ENCODE results near the gene TPPP3.

Gene TPPP3

GRCh38 chr16:67393111-67393787, at the start of gene TPPP3:
TPPP3 (minus strand) TSS chr16:67393498; CDS start chr16:67391111, 2,387 bp downstream.
- no peak for DNase-seq (ENCODE audit: low read depth, low spot score)

DNA sequence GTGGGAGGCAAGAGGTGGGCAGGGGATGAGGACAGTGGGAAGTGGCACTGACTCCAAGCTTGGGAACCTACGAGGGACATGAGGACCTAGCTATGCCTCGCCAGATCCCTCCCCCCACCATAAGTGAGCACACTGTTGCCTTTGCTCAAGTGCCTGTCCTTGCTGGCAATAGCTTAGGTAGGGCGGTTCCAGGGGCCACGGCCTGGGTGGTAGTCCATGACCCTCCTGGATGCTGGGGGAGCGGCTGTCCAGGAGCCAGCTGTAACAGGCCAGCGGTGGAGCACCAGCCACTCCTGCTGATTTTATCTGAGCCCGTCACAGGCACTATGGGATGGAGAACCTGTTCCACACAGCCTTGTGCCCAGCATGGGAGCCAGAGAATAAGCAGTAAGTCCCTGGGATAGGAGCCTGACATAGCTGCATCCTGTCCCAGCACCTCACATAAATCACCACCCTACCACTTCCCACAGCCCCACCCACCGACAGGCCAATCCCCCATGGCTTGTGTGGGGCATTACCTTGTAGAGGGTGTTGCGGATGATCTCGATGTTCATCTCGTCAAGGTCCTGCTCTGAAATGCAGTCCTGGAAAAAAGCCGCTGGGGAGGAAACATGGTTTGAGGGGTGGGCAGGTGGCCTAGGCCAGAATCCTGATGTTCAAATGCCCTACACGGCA, 49.4 kb upstream of the TPPP3 start:
- no peak for DNase-seq (ENCODE audit: low read depth, low spot score)

- DNase-seq (ENCODE audit: low read depth, low spot score), result no peak
These were observed 48.6 kb upstream of the TPPP3 start for GRCh38 chr16:67441907-67442306.

DNA sequence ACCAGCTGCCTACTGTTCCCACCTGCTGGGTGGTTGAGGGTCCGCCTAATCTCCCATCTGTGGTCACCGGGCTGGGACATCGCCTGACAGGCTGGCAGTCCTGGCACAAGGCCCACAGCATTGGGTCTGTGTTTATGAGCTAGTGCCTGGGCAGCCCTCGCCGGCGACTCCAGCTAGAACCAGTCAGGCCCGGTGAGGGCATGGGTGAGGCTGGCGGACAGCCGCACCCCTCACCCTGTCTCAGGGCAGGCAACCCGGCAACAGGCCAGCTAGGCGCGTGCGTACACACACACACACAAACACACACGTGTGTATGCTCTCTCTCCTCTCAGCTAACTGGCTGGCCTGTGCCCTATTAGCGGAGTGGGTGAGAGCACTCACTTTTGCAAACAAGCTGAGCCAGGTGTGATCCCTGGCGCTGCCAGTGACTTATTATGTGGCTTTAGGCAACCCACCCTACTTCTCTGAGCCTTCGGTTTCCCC, 48.0 kb upstream of the TPPP3 start:
- no peak for DNase-seq (ENCODE audit: low read depth, low spot score)

- DNase-seq (ENCODE audit: low read depth, low spot score), result no peak
These were observed 45.6 kb upstream of the TPPP3 start for GRCh38 chr16:67438824-67439393.

DNA sequence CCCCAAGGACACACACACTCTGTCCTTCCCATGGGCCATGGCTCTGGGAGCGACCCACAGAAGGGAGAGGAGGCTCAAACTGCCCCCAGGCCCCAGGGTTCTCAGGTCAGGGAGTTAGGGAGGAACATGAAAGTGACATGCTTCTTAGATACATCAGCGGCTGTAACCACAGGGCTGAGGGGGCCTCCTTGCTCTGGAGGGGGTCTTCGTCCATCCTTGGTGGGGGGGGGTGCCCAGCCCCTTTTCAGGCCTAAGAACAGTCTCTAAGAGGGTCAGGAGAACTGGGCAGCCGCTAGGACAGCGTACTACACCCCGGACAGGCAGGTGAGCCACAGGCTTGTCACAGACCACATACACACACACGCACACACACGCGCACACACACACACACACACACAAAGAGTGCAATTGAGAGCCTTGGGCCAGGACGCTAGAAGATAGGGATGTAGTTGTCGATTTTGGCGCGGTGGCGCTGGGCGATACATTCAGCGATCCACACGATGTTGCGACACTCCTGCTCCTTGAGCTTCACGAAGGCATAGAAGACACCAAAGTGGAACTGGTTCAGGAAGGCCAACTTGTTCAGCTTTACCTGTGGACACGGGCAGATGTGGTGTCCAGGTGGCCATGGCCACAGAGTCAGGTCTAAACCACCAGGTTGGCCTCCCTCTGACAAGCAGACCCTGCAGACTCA, 44.9 kb upstream of the TPPP3 start:
- DNase-seq (ENCODE audit: low read depth, low spot score), result no peak

- no peak for DNase-seq (ENCODE audit: low read depth, low spot score)
These were observed 44.2 kb upstream of the TPPP3 start for GRCh38 chr16:67437513-67437912.

DNA sequence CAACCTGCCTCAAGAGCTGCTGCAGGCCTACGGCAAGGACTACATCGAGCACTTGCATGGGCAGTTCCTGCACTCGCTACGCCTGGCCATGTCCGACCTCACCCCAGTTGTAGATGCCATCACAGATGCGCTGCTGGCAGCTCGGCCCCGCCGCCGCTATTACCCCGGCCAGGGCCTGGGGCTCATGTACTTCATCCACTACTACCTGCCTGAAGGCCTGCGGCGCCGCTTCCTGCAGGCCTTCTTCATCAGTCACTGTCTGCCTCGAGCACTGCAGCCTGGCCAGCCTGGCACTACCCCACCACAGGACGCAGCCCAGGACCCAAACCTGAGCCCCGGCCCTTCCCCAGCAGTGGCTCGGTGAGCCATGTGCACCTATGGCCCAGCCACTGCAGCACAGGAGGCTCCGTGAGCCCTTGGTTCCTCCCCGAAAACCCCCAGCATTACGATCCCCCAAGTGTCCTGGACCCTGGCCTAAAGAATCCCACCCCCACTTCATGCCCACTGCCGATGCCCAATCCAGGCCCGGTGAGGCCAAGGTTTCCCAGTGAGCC, 43.4 kb upstream of the TPPP3 start:
- no peak for DNase-seq (ENCODE audit: low read depth, low spot score)

- DNase-seq (ENCODE audit: low read depth, low spot score), result no peak
These were observed 42.5 kb upstream of the TPPP3 start for GRCh38 chr16:67435758-67436164.

DNA sequence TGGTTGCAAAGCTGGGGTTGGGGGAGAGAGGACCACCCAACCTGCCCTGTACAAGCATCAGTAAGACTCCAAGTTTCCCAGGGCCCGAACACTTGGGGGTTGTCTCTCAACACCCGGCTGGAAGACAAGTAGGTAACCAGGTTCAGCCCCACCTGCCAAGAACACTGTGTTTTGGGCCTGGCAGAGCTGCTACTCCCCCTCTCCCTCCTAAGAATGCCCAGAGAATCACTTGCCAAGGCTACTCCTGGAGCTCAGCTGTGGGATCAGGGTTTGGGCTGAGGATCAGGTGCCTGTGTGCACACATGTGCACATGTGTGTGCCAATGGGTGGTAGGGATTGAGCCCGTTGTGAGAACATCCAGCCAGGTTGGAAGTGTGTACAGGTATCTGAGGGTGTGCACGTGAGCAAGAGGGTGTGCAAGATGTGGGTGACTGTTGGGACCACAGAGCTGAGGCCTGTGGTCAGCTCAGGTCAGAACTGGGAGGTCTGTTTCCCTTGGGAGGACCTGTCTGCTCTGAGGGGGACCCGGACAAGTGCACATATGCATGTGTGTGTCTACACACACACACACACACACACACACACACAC, 39.9 kb upstream of the TPPP3 start:
- no peak for DNase-seq (ENCODE audit: low read depth, low spot score)

DNA sequence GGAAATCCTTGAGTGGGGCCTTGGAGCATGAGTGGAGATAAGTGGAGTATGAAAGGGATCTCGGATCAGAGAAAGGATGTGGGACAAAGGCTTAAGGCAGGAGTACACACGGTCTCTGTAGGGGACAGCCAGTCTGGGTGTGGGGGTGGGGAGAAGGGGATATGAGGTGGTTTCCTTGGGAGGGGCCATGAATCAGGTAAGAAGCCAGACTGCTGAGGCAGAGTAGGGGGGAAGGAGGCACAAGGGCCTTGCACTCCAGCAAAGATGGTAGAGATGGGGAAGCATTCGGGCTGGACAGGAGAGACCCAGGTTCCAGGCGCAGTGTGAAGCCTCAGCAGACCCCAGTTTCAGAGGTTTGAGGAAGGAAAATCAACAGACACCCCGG, 39.2 kb upstream of the TPPP3 start:
- no peak for DNase-seq (ENCODE audit: low read depth, low spot score)

DNA sequence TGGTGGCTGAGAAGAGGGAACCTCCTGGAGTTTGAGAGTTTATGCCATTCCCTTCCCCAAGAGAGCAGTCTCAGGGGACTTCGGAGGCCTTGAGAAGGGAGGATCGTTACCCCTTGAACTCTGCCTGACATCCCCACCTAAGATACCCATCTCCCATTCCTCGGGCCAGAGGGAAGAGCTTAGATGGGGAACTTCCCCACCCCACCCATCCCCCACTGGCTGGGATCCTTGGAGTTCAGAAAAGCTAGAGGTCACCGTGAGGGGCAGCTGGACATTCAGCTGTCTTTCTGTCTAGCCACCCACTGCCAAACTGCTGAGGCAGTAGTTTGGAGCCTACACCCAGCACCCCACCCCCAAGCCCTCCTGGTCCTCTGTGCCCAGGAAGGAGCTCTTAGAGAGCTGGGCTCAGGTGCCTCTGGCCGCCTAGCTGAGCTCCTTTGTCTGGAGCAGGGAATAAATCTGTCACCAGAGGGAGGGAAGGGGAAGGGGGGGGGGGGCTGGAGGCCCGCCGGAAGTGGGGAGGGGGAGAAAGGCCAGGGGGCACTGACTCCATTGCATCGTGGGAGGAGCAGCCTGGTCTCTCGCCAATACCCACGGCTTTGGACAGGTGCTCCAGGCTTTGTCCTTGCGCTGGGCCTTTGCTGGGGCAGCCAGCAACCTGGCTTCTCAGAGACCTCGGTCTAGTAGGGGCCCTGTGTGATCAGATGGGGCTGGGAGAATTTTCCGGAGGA, 38.6 kb upstream of the TPPP3 start:
- no peak for DNase-seq (ENCODE audit: low read depth, low spot score)

DNA sequence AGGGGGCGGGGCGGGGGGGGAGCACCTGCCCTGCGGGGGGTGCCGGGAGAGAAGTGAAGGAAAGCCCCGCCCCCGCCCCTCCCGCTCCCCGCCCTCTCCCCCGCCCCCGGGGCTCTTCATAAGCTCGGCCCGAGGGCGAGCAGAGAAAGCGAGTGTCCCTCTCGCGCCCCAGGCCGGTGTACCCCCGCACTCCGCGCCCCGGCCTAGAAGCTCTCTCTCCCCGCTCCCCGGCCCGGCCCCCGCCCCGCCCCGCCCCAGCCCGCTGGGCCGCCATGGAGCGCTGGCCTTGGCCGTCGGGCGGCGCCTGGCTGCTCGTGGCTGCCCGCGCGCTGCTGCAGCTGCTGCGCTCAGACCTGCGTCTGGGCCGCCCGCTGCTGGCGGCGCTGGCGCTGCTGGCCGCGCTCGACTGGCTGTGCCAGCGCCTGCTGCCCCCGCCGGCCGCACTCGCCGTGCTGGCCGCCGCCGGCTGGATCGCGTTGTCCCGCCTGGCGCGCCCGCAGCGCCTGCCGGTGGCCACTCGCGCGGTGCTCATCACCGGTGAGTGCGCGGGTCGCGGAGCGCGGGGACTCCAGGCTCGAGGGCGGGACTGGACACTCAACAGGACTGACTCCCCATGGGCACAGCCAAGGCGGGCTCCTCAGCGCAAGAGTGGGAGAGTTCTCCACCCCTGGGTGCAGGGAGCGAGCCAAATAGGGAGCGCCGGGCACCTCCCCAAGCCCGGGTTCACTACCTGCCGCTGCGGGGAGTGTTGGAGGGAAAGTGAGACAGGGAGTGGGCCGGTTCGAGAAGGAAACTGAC, 37.9 kb upstream of the TPPP3 start, which contains the start of gene HSD11B2:
TSS of gene HSD11B2 (plus strand) at position 145 of the 798 bp plus-strand sequence. CDS start at position 273, 128 bp downstream.
- DNase-seq (ENCODE audit: low read depth, low spot score), result no peak

- no peak for DNase-seq (ENCODE audit: low read depth, low spot score)
These were observed 37.2 kb upstream of the TPPP3 start for GRCh38 chr16:67430504-67430976.

- no peak for DNase-seq (ENCODE audit: low read depth, low spot score)
These were observed 36.7 kb upstream of the TPPP3 start for GRCh38 chr16:67429799-67430503.

DNA sequence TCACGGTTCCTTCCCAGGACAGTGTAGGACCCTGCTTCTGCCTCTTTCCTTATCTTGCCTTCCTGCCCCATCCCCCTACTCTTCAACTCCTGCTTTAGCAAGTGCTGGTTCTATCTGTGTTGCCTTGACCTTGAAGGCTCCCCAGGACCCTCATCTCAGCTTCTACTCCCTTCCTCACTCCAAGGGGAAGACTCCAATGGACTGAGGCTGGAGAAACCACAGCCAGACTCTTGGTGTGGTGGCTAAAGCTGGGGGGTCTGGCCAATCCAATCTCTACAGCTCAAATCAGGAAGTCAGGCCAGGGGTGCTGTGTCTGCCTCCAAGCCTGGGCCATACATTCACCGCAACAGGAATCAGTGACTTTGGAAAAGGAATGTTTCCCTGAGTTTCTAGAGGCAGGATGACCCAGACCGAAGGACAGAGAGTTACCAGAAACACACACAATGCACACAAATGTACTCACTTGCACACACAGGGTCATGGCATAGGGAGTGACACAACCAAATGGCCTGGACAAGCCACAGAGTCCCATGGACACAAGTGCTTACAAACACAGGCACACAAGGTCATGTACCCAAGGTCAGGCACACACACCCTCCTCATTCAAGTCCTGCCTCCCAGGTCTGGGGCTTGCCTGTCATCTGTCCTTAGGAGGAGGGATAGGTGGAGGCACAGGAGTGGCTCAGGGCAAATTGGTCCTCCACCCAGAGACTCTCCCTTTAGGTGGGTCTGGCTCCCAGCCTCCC, 35.9 kb upstream of the TPPP3 start:
- DNase-seq (ENCODE audit: low read depth, low spot score), result no peak

GRCh38 chr16:67428146-67428731, 34.9 kb upstream of the TPPP3 start:
- DNase-seq (ENCODE audit: low read depth, low spot score), result peak; percentile 23

DNA sequence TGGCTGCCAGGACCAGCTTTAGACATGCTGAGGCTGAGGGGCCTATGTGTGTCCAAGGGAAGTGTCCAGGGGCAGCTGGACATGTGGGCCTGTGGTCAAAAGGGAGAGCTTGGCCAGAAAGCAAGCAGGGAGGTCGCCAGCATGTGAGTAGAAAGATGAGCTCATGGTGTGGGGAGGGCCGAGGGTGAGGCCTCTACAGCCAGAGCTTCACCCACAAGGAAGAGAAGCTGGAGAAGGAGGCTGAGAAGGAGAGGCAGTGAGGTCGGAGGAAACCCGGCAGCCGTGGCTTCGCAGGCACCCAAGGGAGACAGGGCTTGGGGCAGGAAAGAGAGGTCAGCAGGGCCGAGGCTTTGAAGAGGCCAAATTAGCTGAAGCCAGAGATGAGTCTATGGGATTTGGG, 33.7 kb upstream of the TPPP3 start:
- no peak for DNase-seq (ENCODE audit: low read depth, low spot score)

Data from activated naive CD8-positive, alpha-beta T cell treated with anti-CD3 and anti-CD28 coated beads, Interleukin-2, amount 50 U/mL, for 16 hours (primary cell).